Adrenal gland (tissue), 12 donors: ENCODE results near the gene ACP4. TPM values are rescaled to one million over a fixed set of nuclear protein-coding genes. Genes with fewer than 3 reads are reported as not detected.
"Not testable (repeated sequence)": the region's sequence is repeated elsewhere in the genome, so short reads cannot be mapped to it uniquely, and the experiment has no call there.

Experiments used
- DNase-seq, 7 donors: peaks; one replicate each; pipeline ENCODE4 v3.0.0-alpha.2; 2019 to 2020
- H3K27ac ChIP-seq, 5 donors: fragments of 200-600 bp; sonication (generic) in 4 of 5; 1 replicate in 3 of 5; 2 replicates in 2 of 5; pipeline versions ENCODE4 v1.5.1 to v1.8.0; 2016 to 2020; ENCODE audit warnings: mild to moderate bottlenecking in 1 of 5
- H3K27me3 ChIP-seq: fragments of 200-600 bp; 2 replicates; pipeline ENCODE4 v1.8.0; 2021
- H3K36me3 ChIP-seq, 2 donors: fragments of 200-600 bp; replicated peaks in 1 of 2; 1 replicate in 1 of 2; 2 replicates in 1 of 2; pipeline versions ENCODE4 v1.5.1 to v1.8.0; 2018 to 2022
- H3K4me1 ChIP-seq, 2 donors: fragments of 200-600 bp; replicated peaks in 1 of 2; 1 replicate in 1 of 2; 2 replicates in 1 of 2; pipeline versions ENCODE4 v1.5.1 to v1.8.0; 2018 to 2021
- H3K4me3 ChIP-seq, 4 donors: fragments of 200-600 bp; sonication (generic) in 3 of 4; one replicate each; pipeline ENCODE4 v1.5.1; 2016 to 2018
- H3K9me3 ChIP-seq, 3 donors: fragments of 200-600 bp; sonication (generic) in 1 of 3; replicated peaks in 1 of 3; 1 replicate in 2 of 3; 2 replicates in 1 of 3; pipeline versions ENCODE4 v1.5.1 to v1.8.0; 2016 to 2021
- CTCF ChIP-seq, 6 experiments: fragments of 450-650 bp in 4 of 6; fragments of 200-600 bp in 2 of 6; sonication (generic) in 1 of 6; IDR thresholded peaks; 1 replicate in 5 of 6; 2 replicates in 1 of 6; pipeline versions ENCODE4 v1.5.1 to v1.8.0; 2016 to 2021; ENCODE audit warnings: antibody characterized with exemption in 6 of 6, mild to moderate bottlenecking in 2 of 6, moderate library complexity in 1 of 6
- POLR2A ChIP-seq, 2 donors: fragments of 450-650 bp; IDR thresholded peaks; one replicate each; pipeline ENCODE4 v1.6.1; 2017; ENCODE audit warnings: antibody characterized with exemption in 2 of 2, mild to moderate bottlenecking in 2 of 2, moderate library complexity in 1 of 2
- WGBS, 4 donors: extraction: QIAGEN DNeasy Blood & Tissue Kit in 2 of 4; methylation state at CpG; one replicate each; pipeline versions ENCODE4 v1.1.5 to v1.1.7; 2013 to 2017; 5-methylcytosine and 5-hydroxymethylcytosine counted together
- intact Hi-C, 2 donors: fragments of 100-400 bp; cut with DNase I; formaldehyde crosslinking; loops; one replicate each; pipeline versions ENCODE4 v1.14.1 to v1.15.0; 2022 to 2023
- polyA plus RNA-seq, 3 donors: library from polyadenylated mRNA; stranded (reverse); fragments of 200-250 nt in 2 of 3; fragments of 350-450 nt in 1 of 3; fragmentation: Illumina TruSeq in 1 of 3; extraction: RNeasy Lipid Tissue Mini Kit (QIAGEN cat#74804) in 1 of 3; gene quantifications; one replicate each; pipeline ENCODE4 v1.2.3, GENCODE V29; 2013 to 2014
- total RNA-seq, 9 donors: library from RNA; depleted of rRNA in 4 of 9; stranded (reverse); fragments of >200 nt in 4 of 9; fragments of 120-200 nt in 1 of 9; fragmentation: NEBNext Ultra II Directional in 1 of 9; extraction: Animal tissue kit (Norgen Biotek cat#: 25700) in 1 of 9; gene quantifications; one replicate each; pipeline versions ENCODE4 v1.1.0 to v1.2.4, GENCODE V29; 2013 to 2023
- donor health status: healthy with polysubstance abuse.
- donor health status: Bipolar disorder and iron deficiency.
- donor health status: DM: yes; HTN: yes; CAD: no.
- donor health status: DM: no; HTN: no; CAD: no.
- donor health status: DM: no; HTN: no; CAD: no.
- donor health status: DM: yes; HTN: yes; CAD: no.

The ACP4 gene
- total and polyA plus RNA-seq, 12 donors = not detected

- 58 to 72% (median 71%) methylated on average over 4 of the region's 4 CpGs for WGBS, 4 donors
- no peak overlapping the region for H3K4me3 ChIP-seq
- H3K9me3 ChIP-seq = no peaks in the 10 kb centered on the region
- H3K36me3 ChIP-seq = no peaks in the 10 kb centered on the region
- no peak overlapping the region for H3K27ac ChIP-seq
- no peaks in the 10 kb centered on the region for H3K4me1 ChIP-seq
- no peaks in the 10 kb centered on the region for H3K27me3 ChIP-seq
- no peak for DNase-seq
- TF ChIP-seq CTCF (IDR thresholded peaks at IDR 0.05) = no peak
- no peak for TF ChIP-seq POLR2A (IDR thresholded peaks at IDR 0.05)
- intact Hi-C loops = no loop called here
Measured at GRCh38 chr19:50759886-50760285, 30.3 kb upstream of the ACP4 start.

GRCh38 chr19:50761501-50761900 lies 28.7 kb upstream of the ACP4 start:
- H3K36me3 ChIP-seq, H3K27ac ChIP-seq, DNase-seq, H3K4me3 ChIP-seq, H3K9me3 ChIP-seq, H3K4me1 ChIP-seq, H3K27me3 ChIP-seq, intact Hi-C loops: not testable (repeated sequence)
- WGBS, 4 donors = 49 to 68% (median 54%) methylated on average over 3 of the region's 3 CpGs

GRCh38 chr19:50763521-50763920 lies 26.7 kb upstream of the ACP4 start:
- H3K36me3 ChIP-seq, H3K4me3 ChIP-seq, H3K27me3 ChIP-seq, DNase-seq, H3K9me3 ChIP-seq, H3K4me1 ChIP-seq, H3K27ac ChIP-seq, intact Hi-C loops: not testable (repeated sequence)
- 39 to 49% (median 43%) methylated on average over 4 to 11 of the region's 13 CpGs for WGBS, 4 donors

- Histone ChIP-seq H3K9me3 (no peaks in the 10 kb centered on the region), H3K27me3 (peaks cover 7% of the 10 kb centered on the region), H3K27ac (no peak overlapping the region), H3K4me3 (no peak overlapping the region), H3K36me3 (no peaks in the 10 kb centered on the region), H3K4me1 (no peaks in the 10 kb centered on the region)
- 56 to 63% (median 59%) methylated on average over 7 of the region's 7 CpGs for WGBS, 4 donors
- TF ChIP-seq CTCF (IDR thresholded peaks at IDR 0.05) = no peak
- TF ChIP-seq POLR2A (IDR thresholded peaks at IDR 0.05) = no peak
- DNase-seq = no peak
- intact Hi-C loops = no loop called here
Measured at GRCh38 chr19:50764409-50764808, 25.8 kb upstream of the ACP4 start.

DNA sequence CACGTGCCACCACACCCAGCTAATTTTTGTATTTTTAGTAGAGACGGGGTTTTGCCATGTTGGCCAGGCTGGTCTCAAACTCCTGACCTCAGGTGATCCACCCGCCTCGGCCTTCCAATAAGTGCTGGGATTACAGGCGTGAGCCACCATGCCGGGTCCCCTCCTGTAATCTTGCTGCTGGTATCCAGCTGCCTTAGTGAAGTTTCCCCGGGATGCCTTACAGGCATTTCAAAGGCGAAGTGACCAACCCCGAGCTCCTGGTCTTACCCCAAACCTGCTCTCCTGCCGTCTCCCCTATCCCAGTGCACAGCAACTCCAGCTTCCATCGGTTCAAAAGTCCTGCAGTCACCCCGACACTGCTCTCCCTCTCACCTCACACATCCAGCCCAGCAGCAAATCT lies 23.5 kb upstream of the ACP4 start:
- H3K9me3 ChIP-seq, DNase-seq, H3K4me1 ChIP-seq, H3K36me3 ChIP-seq, H3K27me3 ChIP-seq, intact Hi-C loops, H3K4me3 ChIP-seq, H3K27ac ChIP-seq: not testable (repeated sequence)
- 55 to 71% (median 60%) methylated on average over 9 to 12 of the region's 12 CpGs for WGBS, 4 donors

- H3K4me1 ChIP-seq, H3K27ac ChIP-seq, H3K36me3 ChIP-seq, H3K4me3 ChIP-seq, DNase-seq, intact Hi-C loops, H3K9me3 ChIP-seq, H3K27me3 ChIP-seq: not testable (repeated sequence)
- 20 to 35% (median 24%) methylated on average over 5 of the region's 5 CpGs for WGBS, 4 donors
Measured at GRCh38 chr19:50767263-50767662, 23.0 kb upstream of the ACP4 start.
